H1 (cell line): Measurements from ENCODE around the gene KPNA4. TPM values are rescaled to one million over a fixed set of nuclear protein-coding genes. Genes with fewer than 3 reads are reported as not detected.

Experiments used
- CTCF ChIA-PET: fragments of 300-600 bp; sonication (Branson Sonifier 250); formaldehyde crosslinking; loops from one replicate; lab custom pipeline; 2021; ENCODE audit not compliant: partially characterized antibody; lab: Charles Lee
- POLR2A ChIA-PET: fragments of 300-600 bp; sonication (Branson Sonifier 250); formaldehyde crosslinking; loops from one replicate; lab custom pipeline; 2021; ENCODE audit warnings: inconsistent platforms; ENCODE audit not compliant: partially characterized antibody; lab: Charles Lee
- DNase-seq, 2 experiments: peaks; one replicate each; pipeline versions ENCODE4 v3.0.0 to v3.0.0-alpha.2; 2010 to 2022; ENCODE audit warnings: low spot score in 2 of 2, low read depth in 1 of 2, mixed read lengths in 1 of 2
- FAIRE-seq: peaks from 2 replicates; lab custom pipeline; 2011; peaks lifted over from hg19 to GRCh38; lab: Jason Lieb, UNC
- H2AFZ ChIP-seq: 2 replicates; pipeline ENCODE4 v1.8.1; 2012; ENCODE audit warnings: low read length, inconsistent platforms
- H2AK5ac ChIP-seq: 2 replicates; pipeline ENCODE4 v1.6.1; 2013; ENCODE audit warnings: low read depth, low read length
- H2BK120ac ChIP-seq: replicated peaks from 2 replicates; pipeline ENCODE3; 2013; ENCODE audit warnings: low read depth, low read length, inconsistent platforms
- H2BK12ac ChIP-seq: 2 replicates; pipeline ENCODE4 v1.6.1; 2013; ENCODE audit warnings: low read depth, low read length
- H2BK15ac ChIP-seq: 2 replicates; pipeline ENCODE4 v1.6.1; 2013; ENCODE audit warnings: low read length
- H2BK20ac ChIP-seq: 2 replicates; pipeline ENCODE4 v1.6.1; 2013; ENCODE audit warnings: low read length
- H2BK5ac ChIP-seq: 2 replicates; pipeline ENCODE4 v1.6.1; 2013; ENCODE audit warnings: low read depth, low read length
- H3K14ac ChIP-seq: 2 replicates; pipeline ENCODE4 v1.6.1; 2013; ENCODE audit warnings: inconsistent platforms; ENCODE audit not compliant: insufficient read length
- H3K18ac ChIP-seq: 2 replicates; pipeline ENCODE4 v1.6.1; 2013; ENCODE audit warnings: low read length; ENCODE audit errors: extremely low read depth
- H3K23ac ChIP-seq: 2 replicates; pipeline ENCODE4 v1.6.1; 2013; ENCODE audit warnings: inconsistent platforms; ENCODE audit not compliant: insufficient read length
- H3K23me2 ChIP-seq: 2 replicates; pipeline ENCODE4 v1.6.1; 2013; ENCODE audit warnings: low read depth, low read length
- H3K27ac ChIP-seq: 2 replicates; pipeline ENCODE4 v1.6.1; 2011; ENCODE audit warnings: low read depth, low read length, inconsistent platforms
- H3K27me3 ChIP-seq, 4 experiments: replicated peaks in 1 of 4; 1 replicate in 1 of 4; 2 replicates in 3 of 4; pipeline versions ENCODE4 v1.6.1 to v1.8.1; 2011 to 2013; ENCODE audit warnings: low read length in 3 of 4, mild to moderate bottlenecking in 3 of 4, inconsistent platforms in 2 of 4, mixed read lengths in 2 of 4, moderate library complexity in 1 of 4; ENCODE audit not compliant: control insufficient read depth in 3 of 4, insufficient read depth in 3 of 4; ENCODE audit errors: extremely low read depth in 1 of 4
- H3K36me3 ChIP-seq, 4 experiments: 2 replicates each; pipeline versions ENCODE4 v1.6.1 to v1.8.1; 2011 to 2013; ENCODE audit warnings: mild to moderate bottlenecking in 4 of 4, low read length in 3 of 4, moderate library complexity in 2 of 4, control low read depth in 1 of 4, inconsistent platforms in 1 of 4; ENCODE audit not compliant: insufficient read depth in 4 of 4, control insufficient read depth in 2 of 4
- H3K4ac ChIP-seq: replicated peaks from 2 replicates; pipeline ENCODE3; 2013; ENCODE audit warnings: low read length, low read depth, mixed read lengths, inconsistent platforms; ENCODE audit not compliant: insufficient read length
- H3K4me1 ChIP-seq, 4 experiments: replicated peaks in 1 of 4; 1 replicate in 1 of 4; 2 replicates in 3 of 4; pipeline versions ENCODE4 v1.6.1 to v1.8.1; 2011 to 2013; ENCODE audit warnings: low read length in 3 of 4, inconsistent platforms in 2 of 4, mixed read lengths in 1 of 4; ENCODE audit not compliant: insufficient read depth in 4 of 4, control insufficient read depth in 3 of 4
- H3K4me2 ChIP-seq, 2 experiments: 2 replicates each; pipeline versions ENCODE4 v1.6.1 to v1.8.1; 2011 to 2013; ENCODE audit warnings: low read depth in 2 of 2, low read length in 2 of 2, control low read depth in 1 of 2, inconsistent platforms in 1 of 2, mild to moderate bottlenecking in 1 of 2; ENCODE audit not compliant: insufficient read depth in 1 of 2
- H3K4me3 ChIP-seq, 4 experiments: fragments of 200-600, 300-600 bp in 1 of 4; sonication (generic), shearing (Covaris generic), sonication (Bioruptor Twin) in 1 of 4; 2 replicates each; pipeline versions ENCODE4 v1.5.1 to v1.8.1; 2011 to 2016; ENCODE audit warnings: low read length in 4 of 4, low read depth in 3 of 4, control low read depth in 2 of 4, inconsistent platforms in 2 of 4, mild to moderate bottlenecking in 2 of 4, mixed read lengths in 1 of 4, moderate library complexity in 1 of 4; ENCODE audit not compliant: insufficient read depth in 2 of 4; ENCODE audit errors: extremely low read depth in 1 of 4
- H3K56ac ChIP-seq: replicated peaks from 2 replicates; pipeline ENCODE3; 2013; ENCODE audit warnings: low read depth, mild to moderate bottlenecking, mixed read lengths, low read length, inconsistent platforms; ENCODE audit not compliant: insufficient read length
- H3K79me1 ChIP-seq: 2 replicates; pipeline ENCODE4 v1.6.1; 2013; ENCODE audit warnings: low read depth, low read length, control low read depth
- H3K79me2 ChIP-seq, 2 experiments: 2 replicates each; pipeline versions ENCODE4 v1.6.1 to v1.8.1; 2012 to 2013; ENCODE audit warnings: low read length in 2 of 2, mild to moderate bottlenecking in 2 of 2, inconsistent platforms in 1 of 2; ENCODE audit not compliant: insufficient read depth in 2 of 2, control insufficient read depth in 1 of 2
- H3K9ac ChIP-seq, 4 experiments: replicated peaks in 1 of 4; 1 replicate in 1 of 4; 2 replicates in 3 of 4; pipeline versions ENCODE4 v1.6.1 to v1.8.1; 2011 to 2013; ENCODE audit warnings: low read depth in 3 of 4, low read length in 3 of 4, control low read depth in 2 of 4, mild to moderate bottlenecking in 2 of 4, moderate library complexity in 2 of 4, inconsistent platforms in 1 of 4; ENCODE audit errors: extremely low read depth in 1 of 4
- H3K9me3 ChIP-seq, 2 experiments: 2 replicates each; pipeline versions ENCODE4 v1.6.1 to v1.8.1; 2012 to 2013; ENCODE audit warnings: mild to moderate bottlenecking in 2 of 2, moderate library complexity in 2 of 2, control low read depth in 1 of 2, inconsistent platforms in 1 of 2, low read depth in 1 of 2, low read length in 1 of 2, mixed read lengths in 1 of 2; ENCODE audit not compliant: insufficient read depth in 2 of 2
- H4K20me1 ChIP-seq, 2 experiments: replicated peaks in 1 of 2; 2 replicates each; pipeline versions ENCODE3 to v1.8.1; 2011 to 2013; ENCODE audit warnings: inconsistent platforms in 2 of 2, low read length in 2 of 2, mild to moderate bottlenecking in 1 of 2; ENCODE audit not compliant: insufficient read depth in 2 of 2, control insufficient read depth in 1 of 2
- H4K5ac ChIP-seq: 2 replicates; pipeline ENCODE4 v1.6.1; 2013; ENCODE audit warnings: low read length, low read depth, mixed read lengths, inconsistent platforms; ENCODE audit not compliant: insufficient read length
- H4K8ac ChIP-seq: 2 replicates; pipeline ENCODE4 v1.8.0; 2013; ENCODE audit warnings: mild to moderate bottlenecking, moderate library complexity, low read length, inconsistent platforms; ENCODE audit not compliant: insufficient read depth; ENCODE audit errors: extremely low read depth
- H4K91ac ChIP-seq: replicated peaks from 2 replicates; pipeline ENCODE3; 2013; ENCODE audit warnings: low read length, mixed read lengths, inconsistent platforms; ENCODE audit not compliant: insufficient read length
- CHD2 ChIP-seq: IDR thresholded peaks from 2 replicates; pipeline ENCODE4 v1.6.1; 2012; ENCODE audit warnings: low read length, improper control_type of control experiment
- CTBP2 ChIP-seq: IDR thresholded peaks from 2 replicates; pipeline ENCODE4 v1.7.0; 2011; ENCODE audit warnings: borderline replicate concordance, mild to moderate bottlenecking, moderate library complexity, mixed read lengths, low read length; ENCODE audit not compliant: insufficient read depth, insufficient read length
- EGR1 ChIP-seq: IDR thresholded peaks from 2 replicates; pipeline ENCODE4 v1.6.1; 2011; ENCODE audit warnings: low read depth, low read length, borderline replicate concordance
- HDAC6 ChIP-seq: IDR thresholded peaks from one replicate; pipeline ENCODE4 v1.7.1; 2012; ENCODE audit warnings: low read depth, mild to moderate bottlenecking, inconsistent platforms, low read length, moderate library complexity
- JUND ChIP-seq: IDR thresholded peaks from 2 replicates; pipeline ENCODE4 v1.6.1; 2011; ENCODE audit warnings: mild to moderate bottlenecking, improper control_type of control experiment, low read length
- MAX ChIP-seq: IDR thresholded peaks from 2 replicates; pipeline ENCODE4 v1.6.1; 2012; ENCODE audit warnings: inconsistent platforms
- PHF8 ChIP-seq: fragments of 200-600 bp; sonication (generic); conservative IDR thresholded peaks from 2 replicates; pipeline ENCODE4 v1.7.1; 2012; ENCODE audit warnings: low read depth, mild to moderate bottlenecking, inconsistent platforms, low read length, moderate library complexity
- POLR2AphosphoS5 ChIP-seq: IDR thresholded peaks from 2 replicates; pipeline ENCODE4 v1.6.1; 2011; ENCODE audit warnings: low read depth, low read length
- SAP30 ChIP-seq: fragments of 300-600 bp; sonication (generic); IDR thresholded peaks from 2 replicates; pipeline ENCODE4 v1.7.1; 2012; ENCODE audit warnings: low read length, moderate library complexity, mild to moderate bottlenecking, inconsistent platforms; ENCODE audit not compliant: insufficient read depth, insufficient replicate concordance
- SIRT6 ChIP-seq: IDR thresholded peaks from one replicate; pipeline ENCODE4 v1.7.1; 2012; ENCODE audit warnings: low read length, inconsistent platforms
- SIX5 ChIP-seq: IDR thresholded peaks from 2 replicates; pipeline ENCODE4 v1.6.1; 2011; ENCODE audit warnings: mild to moderate bottlenecking, low read depth, low read length
- SUZ12 ChIP-seq: fragments of 200-600 bp; sonication (generic); IDR thresholded peaks from 2 replicates; pipeline ENCODE4 v1.6.1; 2012; ENCODE audit warnings: mild to moderate bottlenecking, inconsistent platforms, low read length, moderate library complexity, mixed read lengths
- TAF1 ChIP-seq: IDR thresholded peaks from 2 replicates; pipeline ENCODE4 v1.6.1; 2011; ENCODE audit warnings: mild to moderate bottlenecking, low read depth, low read length
- TAF7 ChIP-seq: optimal IDR thresholded peaks from 2 replicates; pipeline ENCODE3; 2011; ENCODE audit warnings: low read depth, mild to moderate bottlenecking, inconsistent platforms, low read length, moderate library complexity, borderline replicate concordance
- ZNF274 ChIP-seq: IDR thresholded peaks from 2 replicates; pipeline ENCODE4 v1.7.0; 2012; ENCODE audit warnings: low read length, borderline replicate concordance; ENCODE audit errors: extremely low read depth
- WGBS, 2 experiments: shearing (Covaris generic) in 1 of 2; methylation state at CpG; one replicate each; pipeline versions ENCODE4 v1.1.6 to v1.1.7; 2013 to 2015; ENCODE audit warnings: low lambda C conversion rate in 2 of 2, mixed read lengths in 2 of 2, inconsistent platforms in 1 of 2, low coverage in 1 of 2, missing lambda C conversion rate in 1 of 2; ENCODE audit not compliant: insufficient replicate concordance in 2 of 2, insufficient coverage in 1 of 2, insufficient read length in 1 of 2; ENCODE audit errors: extremely low coverage in 1 of 2, missing lambda C conversion rate in 1 of 2; 5-methylcytosine and 5-hydroxymethylcytosine counted together
- polyA plus RNA-seq, 7 experiments: library from polyadenylated mRNA; depleted of rRNA in 3 of 7; stranded (reverse) in 5 of 7; unstranded in 2 of 7; fragments of >200 nt in 5 of 7; fragments of 200-250 nt in 2 of 7; gene quantifications; 1 replicate in 5 of 7; 2 replicates in 1 of 7; 4 replicates in 1 of 7; pipeline versions ENCODE4 v1.2.1 to v1.2.3, GENCODE V29; 2011 to 2013; ENCODE audit warnings: missing spikeins in 2 of 7, mixed read lengths in 2 of 7
- total RNA-seq: library from RNA; stranded (reverse); fragmentation: NEBNext Ultra II Directional; extraction: Animal tissue kit (Norgen Biotek cat#: 25700); gene quantifications from 2 replicates; pipeline ENCODE4 v1.2.1, GENCODE V29; 2021

KPNA4 gene
- total and polyA plus RNA-seq, 2 of the 8 experiments (the other 6 are each of a cell fraction or from before 2014, with no cell fraction given) = 13.2 to 81.9 TPM

- Histone ChIP-seq H3K27ac (no peak overlapping the region), H2AK5ac (no peak overlapping the region), H3K56ac (no peak overlapping the region), H3K4me3 (no peak overlapping the region), H2BK5ac (no peak overlapping the region), H3K27me3 (no peaks in the 10 kb centered on the region; a peak in 1 of 7 replicates), H3K79me1 (no peaks in the 10 kb centered on the region), H3K4ac (no peak overlapping the region), H2BK15ac (no peak overlapping the region), H3K23me2 (no peaks in the 10 kb centered on the region), H3K4me2 (no peak overlapping the region), H3K36me3 (no peaks in the 10 kb centered on the region), H4K5ac (no peak overlapping the region), H4K20me1 (no peaks in the 10 kb centered on the region), H3K23ac (no peak overlapping the region), H3K79me2 (no peaks in the 10 kb centered on the region), H4K8ac (no peak overlapping the region), H3K4me1 (peaks cover 0 to 4% (median 0%) of the 10 kb centered on the region in 4 experiments; a peak in 1 of 7 replicates), H4K91ac (no peak overlapping the region), H2BK120ac (no peak overlapping the region), H3K14ac (no peak overlapping the region), H2BK20ac (no peak overlapping the region), H3K18ac (no peak overlapping the region), H2AFZ (no peak overlapping the region), H3K9ac (no peak overlapping the region), H2BK12ac (no peak overlapping the region), H3K9me3 (peaks cover 7 to 11% of the 10 kb centered on the region in 2 experiments; a peak in 3 of 4 replicates)
- DNase-seq (no peak), FAIRE-seq (no peak)
- WGBS, 2 experiments = 85% methylated on average over 1 of the region's 1 CpG; no CpG with 5 or more reads in 1 of the 2 experiments
- CTCF ChIA-PET = interaction anchor here (0.8 to 3.0 kb wide), 3 partner anchors 8 to 14 kb away, joined by 3 to 13 read pairs (median 4); partner anchors contain the start of gene TRIM59
- POLR2A ChIA-PET = no interaction called here
- TF ChIP-seq ZNF274 (no peak), SIRT6 (no peak), POLR2AphosphoS5 (no peak), CHD2 (no peak), TAF7 (no peak), EGR1 (no peak), SUZ12 (no peak), SIX5 (no peak), PHF8 (no peak), MAX (no peak), CTBP2 (no peak), SAP30 (no peak), JUND (no peak), TAF1 (no peak), HDAC6 (no peak)
Observed at GRCh38 chr3:160464971-160465370, 100.4 kb downstream of the KPNA4 start.
